Fibroblast of pulmonary artery (primary cell): Measurements from ENCODE around the gene BDP1.
"Not testable (repeated sequence)": the region's sequence is repeated elsewhere in the genome, so short reads cannot be mapped to it uniquely, and the experiment has no call there.

ENCODE experiments used
- DNase-seq: peaks from one replicate; pipeline ENCODE4 v3.0.0-alpha.2; 2010; ENCODE audit warnings: low read depth
- H3K4me3 ChIP-seq: replicated peaks from 2 replicates; pipeline ENCODE4 v1.5.1; 2011; ENCODE audit warnings: low read depth, mild to moderate bottlenecking, control low read depth, low read length, moderate library complexity
- TF ChIP-seq, protein P1 (sequence below): IDR thresholded peaks from 2 replicates; pipeline ENCODE4 v1.5.1; 2011; ENCODE audit warnings: mild to moderate bottlenecking, control low read depth, low read length, inconsistent platforms; ENCODE audit errors: missing control alignments

Gene BDP1

DNA sequence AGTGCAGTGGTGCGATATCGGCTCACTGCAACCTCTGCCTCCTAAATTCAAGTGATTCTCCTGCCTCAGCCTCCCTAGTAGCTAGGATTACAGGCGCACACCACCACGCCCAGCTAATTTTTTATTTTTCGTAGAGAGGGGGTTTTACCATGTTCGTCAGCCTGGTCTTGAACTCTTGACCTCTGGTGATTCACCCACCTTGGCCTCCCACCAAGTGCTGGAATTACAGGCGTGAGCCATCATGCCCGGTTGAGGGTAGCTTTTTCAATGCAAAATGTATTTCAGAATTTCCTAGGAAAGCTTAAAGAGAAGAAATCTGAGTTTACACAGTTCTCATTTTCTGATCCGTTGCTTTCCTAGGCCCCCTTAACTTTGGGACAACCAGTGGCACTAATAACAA is 15.7 kb downstream of the BDP1 start:
- TF ChIP-seq, protein P1, sequence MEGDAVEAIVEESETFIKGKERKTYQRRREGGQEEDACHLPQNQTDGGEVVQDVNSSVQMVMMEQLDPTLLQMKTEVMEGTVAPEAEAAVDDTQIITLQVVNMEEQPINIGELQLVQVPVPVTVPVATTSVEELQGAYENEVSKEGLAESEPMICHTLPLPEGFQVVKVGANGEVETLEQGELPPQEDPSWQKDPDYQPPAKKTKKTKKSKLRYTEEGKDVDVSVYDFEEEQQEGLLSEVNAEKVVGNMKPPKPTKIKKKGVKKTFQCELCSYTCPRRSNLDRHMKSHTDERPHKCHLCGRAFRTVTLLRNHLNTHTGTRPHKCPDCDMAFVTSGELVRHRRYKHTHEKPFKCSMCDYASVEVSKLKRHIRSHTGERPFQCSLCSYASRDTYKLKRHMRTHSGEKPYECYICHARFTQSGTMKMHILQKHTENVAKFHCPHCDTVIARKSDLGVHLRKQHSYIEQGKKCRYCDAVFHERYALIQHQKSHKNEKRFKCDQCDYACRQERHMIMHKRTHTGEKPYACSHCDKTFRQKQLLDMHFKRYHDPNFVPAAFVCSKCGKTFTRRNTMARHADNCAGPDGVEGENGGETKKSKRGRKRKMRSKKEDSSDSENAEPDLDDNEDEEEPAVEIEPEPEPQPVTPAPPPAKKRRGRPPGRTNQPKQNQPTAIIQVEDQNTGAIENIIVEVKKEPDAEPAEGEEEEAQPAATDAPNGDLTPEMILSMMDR, result no peak
- DNase-seq, result peak; percentile 57
- no peak overlapping the region for H3K4me3 ChIP-seq

DNA sequence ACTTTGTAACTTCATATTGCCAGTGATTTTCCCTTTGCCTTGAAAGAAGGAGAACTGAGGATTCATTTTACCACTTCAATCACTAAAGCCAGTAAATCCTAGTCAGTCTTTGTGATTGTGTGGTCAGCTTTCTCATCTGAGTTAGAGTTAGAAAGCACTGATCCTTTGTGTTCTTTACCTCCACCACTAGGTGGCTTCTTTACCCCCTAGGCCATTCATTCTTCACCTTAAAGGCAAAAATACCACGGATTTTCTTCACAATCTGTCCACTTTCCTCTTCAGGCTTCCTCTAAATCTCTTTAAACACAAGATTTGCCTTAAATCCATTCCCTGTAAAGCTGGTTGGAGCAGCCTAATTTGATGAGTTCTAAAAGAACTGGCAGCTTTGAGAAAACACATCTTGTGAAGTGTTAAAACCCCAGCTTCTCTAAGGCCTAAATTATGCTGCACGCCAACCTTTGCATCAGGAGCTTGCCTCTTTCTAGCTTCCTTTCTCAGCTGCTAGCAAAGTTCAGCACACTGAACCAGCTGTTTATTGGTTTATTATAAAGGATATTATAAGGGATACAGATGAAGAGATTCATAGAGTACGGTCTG is 20.4 kb downstream of the BDP1 start:
- DNase-seq, result peak; percentile 45
- no peak overlapping the region for H3K4me3 ChIP-seq
- TF ChIP-seq, protein P1, result peak; percentile 88

DNA sequence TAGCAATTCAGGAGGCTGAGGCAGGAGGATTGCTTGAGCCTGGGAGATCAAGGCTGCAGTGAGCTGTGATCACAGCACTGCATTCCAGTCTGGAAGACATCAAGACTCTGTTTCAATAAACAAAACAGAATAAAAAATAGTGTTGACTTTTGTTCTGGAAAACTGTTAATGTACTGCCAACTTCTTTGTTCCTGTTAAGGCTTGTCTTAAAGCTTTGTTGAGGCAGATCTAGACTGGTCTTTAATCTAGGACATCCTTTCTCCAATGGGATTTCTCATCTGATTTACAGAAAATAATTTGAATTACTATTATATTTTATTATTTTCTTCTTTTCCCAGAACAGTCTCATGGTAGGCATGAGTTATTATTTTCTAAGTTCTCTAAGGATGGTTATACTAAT is 26.0 kb downstream of the BDP1 start:
- TF ChIP-seq, protein P1, result no peak
- no peak for DNase-seq
- H3K4me3 ChIP-seq, result no peak overlapping the region

DNA sequence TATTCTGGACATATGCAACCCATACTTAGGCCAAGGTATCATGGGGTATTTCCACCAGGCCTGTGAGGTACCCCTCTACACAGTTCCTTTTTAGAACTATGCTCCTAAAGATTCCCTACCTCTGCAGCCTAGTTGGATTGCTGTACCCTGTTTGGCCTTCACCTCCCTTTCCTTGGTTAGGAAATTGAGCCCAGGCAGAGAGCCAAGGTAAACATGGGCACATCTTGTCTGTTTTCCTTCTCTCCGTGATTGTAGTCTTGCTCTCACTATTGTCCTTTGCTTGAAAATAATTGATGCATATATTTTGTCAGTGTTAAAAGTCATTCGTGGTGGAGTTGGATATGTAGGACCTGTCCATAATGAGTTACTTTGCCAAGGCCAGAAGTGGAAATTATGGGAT is 26.7 kb downstream of the BDP1 start:
- peak; percentile 73 for DNase-seq
- no peak overlapping the region for H3K4me3 ChIP-seq
- TF ChIP-seq, protein P1, result no peak

DNA sequence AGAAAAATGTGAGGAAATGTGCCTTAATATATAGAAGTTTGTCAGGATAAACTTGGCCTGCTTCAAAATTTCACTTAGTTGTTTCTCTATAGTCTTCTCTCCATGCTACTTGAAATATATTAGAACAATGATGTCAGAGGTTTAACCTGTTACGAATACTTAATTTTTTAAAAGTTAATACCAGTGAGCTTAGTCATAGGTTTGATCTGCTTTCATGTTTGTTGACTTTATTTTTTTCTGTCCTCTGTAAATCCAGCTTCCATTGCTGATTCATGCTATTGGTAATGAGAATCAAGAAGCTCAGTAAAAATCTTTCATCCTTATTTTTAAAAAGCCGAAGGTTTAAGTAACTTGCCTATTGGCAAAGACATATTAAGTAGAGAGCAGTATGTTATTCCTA is 27.9 kb downstream of the BDP1 start:
- H3K4me3 ChIP-seq, result no peak overlapping the region
- DNase-seq, result peak; percentile 75
- TF ChIP-seq, protein P1, result no peak

DNA sequence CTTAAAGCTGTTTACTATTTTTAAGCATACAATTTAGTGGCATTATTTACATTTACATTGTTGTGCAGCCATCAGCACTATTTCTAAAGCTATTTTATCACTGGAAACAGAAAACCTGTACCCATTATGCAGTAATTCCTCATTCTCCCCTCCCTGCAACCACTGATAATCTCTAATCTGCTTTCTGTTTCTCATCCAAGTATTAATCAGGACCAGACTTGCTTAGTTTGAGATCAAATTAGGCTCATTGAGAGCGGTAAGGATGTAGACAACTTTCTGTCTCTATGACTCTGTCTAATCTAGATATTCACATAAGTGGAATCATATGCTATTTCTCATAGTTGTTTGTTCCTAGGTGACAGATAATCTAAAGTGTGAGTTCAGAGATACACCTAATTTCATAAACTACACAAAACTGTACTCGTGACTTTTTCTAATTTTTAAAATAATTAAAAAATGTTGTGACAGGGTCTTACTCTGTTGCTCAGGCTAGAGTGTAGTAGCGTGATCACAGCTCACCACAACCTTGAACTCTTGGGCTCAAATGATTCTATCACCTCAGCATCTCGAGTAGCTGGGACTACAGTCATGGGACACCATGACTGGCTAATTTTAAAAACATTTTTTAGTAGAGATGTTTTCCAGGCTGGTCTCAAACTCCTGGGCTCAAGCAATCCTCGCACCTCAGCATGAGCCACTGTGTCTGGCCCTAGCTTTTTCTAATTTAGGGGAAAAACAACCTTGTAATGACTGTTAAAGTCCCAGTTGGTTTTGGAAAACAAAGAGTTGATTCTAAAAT is 37.6 kb downstream of the BDP1 start:
- H3K4me3 ChIP-seq, result no peak overlapping the region
- TF ChIP-seq, protein P1, result no peak
- DNase-seq, result no peak

DNA sequence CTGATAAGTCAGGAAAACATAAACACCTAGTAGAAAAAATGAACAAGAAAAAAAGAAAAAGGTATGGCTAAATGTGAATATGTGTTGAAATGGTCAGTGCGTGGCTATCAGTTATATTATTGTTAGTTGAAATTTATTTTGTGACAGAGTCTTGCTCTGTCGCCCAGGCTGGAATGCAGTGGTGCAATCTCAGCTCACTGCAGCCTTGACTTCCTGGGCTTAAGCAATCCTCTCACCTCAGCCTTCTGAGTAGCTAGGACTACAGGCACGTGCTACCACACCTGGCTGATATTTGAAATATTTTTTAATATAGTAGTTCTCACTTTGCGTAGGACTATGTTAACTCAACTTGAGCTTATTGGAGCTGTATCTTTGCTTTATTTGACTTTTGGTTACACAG is 38.8 kb downstream of the BDP1 start:
- DNase-seq, H3K4me3 ChIP-seq: not testable (repeated sequence)

DNA sequence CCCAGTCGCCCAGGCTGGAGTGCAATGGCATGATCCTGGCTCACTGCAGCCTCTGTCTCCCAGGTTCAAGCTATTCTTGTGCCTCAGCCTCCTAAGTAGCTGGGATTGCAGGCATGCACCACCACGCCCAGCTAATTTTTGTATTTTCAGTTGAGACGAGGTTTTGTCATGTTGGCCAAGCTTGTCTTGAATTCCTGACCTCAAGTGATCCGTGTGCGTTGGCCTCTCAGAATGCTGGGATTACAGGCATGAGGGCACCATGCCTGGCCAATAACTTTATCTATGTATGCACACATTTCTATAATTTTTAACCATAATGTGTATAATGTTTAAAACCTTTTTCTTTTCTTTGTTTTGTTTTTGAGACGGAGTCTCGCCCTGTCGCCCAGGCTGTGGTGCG is 43.3 kb downstream of the BDP1 start:
- not testable (repeated sequence) for DNase-seq, H3K4me3 ChIP-seq
